ENCODE data around the gene GPR173.

The GPR173 gene

DNA sequence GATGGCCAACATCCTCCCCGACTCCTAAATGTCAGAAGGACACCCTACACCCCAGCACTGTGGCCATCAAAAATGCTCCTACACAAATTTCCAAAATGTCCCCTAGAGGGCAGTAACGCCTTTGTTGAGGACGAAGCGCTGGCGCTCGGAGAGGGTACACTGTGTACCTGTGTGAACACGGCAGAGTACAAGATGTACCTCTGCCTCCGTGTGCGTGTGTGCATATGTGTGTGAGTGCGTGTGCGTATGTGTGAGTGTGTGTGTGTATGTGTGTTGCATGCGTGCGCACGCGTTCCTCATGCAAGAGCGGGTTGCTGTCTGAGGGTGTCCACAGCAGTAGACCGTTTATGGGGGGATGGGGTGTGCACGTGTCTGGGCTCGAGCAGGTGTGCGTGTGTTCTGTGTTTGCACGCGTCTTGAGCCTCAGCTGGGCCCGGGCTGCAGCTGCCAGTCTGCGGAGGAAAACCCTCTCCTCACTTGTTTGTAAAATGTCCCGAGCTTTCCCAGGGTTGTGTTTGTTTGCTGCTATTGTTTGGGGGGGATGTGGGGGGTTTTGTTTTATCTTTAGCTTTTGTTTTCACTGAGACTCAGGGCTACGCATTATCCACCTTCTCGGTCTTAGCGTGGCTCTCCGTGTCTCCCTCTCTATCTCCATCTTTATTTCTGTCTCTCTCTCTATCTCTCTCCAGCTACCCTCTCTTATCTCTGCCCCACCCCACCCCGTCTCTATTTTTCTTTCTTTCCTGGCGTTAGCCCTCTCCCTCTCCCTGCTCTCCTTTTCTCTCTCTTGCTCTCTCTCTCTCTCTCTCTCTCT, 23.2 kb downstream of the GPR173 start:
- peak; percentile 70 for DNase-seq

GRCh38 chrX:53072418-53073114, 24.0 kb downstream of the GPR173 start:
- DNase-seq = no peak

DNA sequence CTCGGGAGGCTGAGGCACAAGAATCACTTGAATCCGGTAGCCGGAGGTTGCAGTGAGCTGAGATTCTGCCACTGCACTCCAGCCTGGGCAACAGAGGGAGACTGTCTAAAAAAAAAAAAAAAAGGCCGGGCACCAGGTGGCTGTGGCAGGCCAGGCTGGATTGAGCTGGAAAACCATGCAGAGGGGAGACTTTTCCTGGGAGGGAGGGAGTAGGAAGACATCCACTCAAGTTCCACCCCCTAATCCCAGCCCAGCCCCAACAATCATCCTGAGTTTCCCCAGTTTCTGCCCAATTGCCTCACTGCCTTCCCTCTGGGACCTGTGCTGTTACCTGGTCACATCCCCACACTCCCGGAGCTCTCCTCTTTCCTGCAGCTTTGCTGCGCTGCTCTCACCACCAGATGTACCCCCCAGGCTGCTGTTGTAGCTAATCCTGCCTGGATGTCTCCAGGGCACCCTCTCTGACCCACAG, 24.6 kb downstream of the GPR173 start:
- no peak for DNase-seq

DNA sequence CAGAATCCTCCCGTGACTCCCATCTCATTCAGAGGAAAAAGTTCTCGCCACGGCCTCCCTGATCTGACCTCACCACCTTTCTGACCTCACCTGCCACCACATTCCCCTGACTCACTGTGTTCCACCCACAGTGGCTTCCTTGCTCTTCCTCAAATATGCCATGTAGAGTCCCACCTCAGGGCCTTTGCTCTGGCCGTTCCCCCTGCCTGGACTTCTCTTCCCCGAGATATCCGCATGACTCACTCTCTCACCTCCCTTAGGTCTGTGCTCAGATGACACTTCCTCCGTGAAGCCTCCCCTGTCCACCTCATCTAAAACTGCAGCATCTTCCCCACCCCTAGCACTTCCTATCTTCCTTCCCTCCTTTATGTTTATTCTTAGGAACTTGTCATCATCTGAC, 26.4 kb downstream of the GPR173 start:
- no peak for DNase-seq

GRCh38 chrX:53076671-53077070, 28.1 kb downstream of the GPR173 start:
- DNase-seq = no peak

GRCh38 chrX:53077207-53078197, 28.9 kb downstream of the GPR173 start:
- DNase-seq = no peak

DNA sequence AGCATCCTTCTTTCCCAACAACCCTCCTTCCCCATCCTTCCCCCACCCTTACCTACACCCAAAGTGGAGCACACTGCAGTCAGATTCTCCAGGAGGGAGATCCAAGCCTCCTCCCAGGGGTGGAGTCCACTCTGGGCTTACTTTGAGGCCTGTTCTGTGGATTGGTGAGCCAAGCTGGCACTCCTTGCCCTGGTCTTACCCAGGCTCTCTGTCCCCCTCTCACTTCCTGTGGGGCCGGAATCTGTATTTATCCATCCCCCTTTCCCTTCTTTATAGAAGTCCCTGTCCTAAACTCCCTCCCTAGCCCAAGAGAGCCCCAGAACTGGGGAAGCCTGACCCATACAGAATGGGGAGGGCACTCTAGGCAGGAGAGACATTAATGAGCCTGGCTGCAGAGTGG, 30.4 kb downstream of the GPR173 start:
- DNase-seq = no peak

GRCh38 chrX:53080628-53081580, 32.3 kb downstream of the GPR173 start:
- DNase-seq = no peak

- DNase-seq = peak; percentile 93
These were observed 33.6 kb downstream of the GPR173 start, which contains the start of gene TSPYL2 for GRCh38 chrX:53081925-53082772. Gene TSPYL2 (plus strand): TSS chrX:53082367. CDS start chrX:53082499, 132 bp downstream.

DNA sequence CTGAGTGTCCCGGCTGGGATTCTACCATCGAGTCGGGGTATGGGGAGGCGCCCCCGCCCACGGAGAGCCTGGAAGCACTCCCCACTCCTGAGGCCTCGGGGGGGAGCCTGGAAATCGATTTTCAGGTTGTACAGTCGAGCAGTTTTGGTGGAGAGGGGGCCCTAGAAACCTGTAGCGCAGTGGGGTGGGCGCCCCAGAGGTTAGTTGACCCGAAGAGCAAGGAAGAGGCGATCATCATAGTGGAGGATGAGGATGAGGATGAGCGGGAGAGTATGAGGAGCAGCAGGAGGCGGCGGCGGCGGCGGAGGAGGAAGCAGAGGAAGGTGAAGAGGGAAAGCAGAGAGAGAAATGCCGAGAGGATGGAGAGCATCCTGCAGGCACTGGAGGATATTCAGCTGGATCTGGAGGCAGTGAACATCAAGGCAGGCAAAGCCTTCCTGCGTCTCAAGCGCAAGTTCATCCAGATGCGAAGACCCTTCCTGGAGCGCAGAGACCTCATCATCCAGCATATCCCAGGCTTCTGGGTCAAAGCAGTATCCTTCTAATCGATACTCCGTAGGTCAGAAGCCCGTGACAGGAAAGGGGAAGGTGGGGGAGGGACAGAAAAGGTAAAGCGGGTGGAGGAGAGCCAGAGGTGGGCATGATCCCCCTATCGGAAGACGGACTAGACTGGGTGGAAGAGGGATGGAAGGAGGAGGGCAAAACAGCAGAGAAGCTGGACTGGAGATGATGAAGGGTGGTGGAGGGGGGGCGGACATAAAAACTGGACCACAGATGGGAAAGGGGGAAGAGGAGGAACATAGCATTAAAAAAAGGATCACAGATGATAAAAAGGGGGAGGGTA, 34.4 kb downstream of the GPR173 start:
- no peak for DNase-seq

GRCh38 chrX:53084043-53084570, 35.5 kb downstream of the GPR173 start:
- DNase-seq = no peak

GRCh38 chrX:53084863-53085262, 36.3 kb downstream of the GPR173 start:
- no peak for DNase-seq

DNA sequence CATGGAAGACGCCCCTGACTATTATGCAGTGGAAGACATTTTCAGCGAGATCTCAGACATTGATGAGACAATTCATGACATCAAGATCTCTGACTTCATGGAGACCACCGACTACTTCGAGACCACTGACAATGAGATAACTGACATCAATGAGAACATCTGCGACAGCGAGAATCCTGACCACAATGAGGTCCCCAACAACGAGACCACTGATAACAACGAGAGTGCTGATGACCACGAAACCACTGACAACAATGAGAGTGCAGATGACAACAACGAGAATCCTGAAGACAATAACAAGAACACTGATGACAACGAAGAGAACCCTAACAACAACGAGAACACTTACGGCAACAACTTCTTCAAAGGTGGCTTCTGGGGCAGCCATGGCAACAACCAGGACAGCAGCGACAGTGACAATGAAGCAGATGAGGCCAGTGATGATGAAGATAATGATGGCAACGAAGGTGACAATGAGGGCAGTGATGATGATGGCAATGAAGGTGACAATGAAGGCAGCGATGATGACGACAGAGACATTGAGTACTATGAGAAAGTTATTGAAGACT, 37.2 kb downstream of the GPR173 start:
- no peak for DNase-seq

GRCh38 chrX:53086464-53086863, 37.9 kb downstream of the GPR173 start:
- DNase-seq = no peak

DNA sequence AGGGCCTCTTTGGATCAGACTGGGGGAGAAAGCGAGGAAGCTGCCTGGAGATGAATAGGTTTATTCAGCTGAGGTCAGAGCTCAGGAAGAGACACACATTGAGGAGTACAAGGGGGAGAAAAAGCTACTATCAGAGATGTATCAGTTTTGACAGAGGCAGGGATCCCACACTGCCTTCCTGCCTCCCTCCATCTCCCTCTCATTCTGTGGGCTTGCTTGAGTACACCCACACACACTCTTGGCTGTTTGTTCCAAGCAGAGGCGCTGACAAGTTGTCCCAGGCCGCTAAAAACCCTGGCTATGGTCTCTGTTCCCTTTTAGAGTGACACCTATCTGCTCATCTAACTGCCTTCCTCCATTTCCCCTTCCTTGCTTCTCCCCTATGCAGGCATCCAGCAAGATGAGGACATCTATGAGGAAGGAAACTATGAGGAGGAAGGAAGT, 38.8 kb downstream of the GPR173 start:
- DNase-seq = no peak

GRCh38 chrX:53088136-53088974, 39.8 kb downstream of the GPR173 start:
- peak; percentile 81 for DNase-seq

DNA sequence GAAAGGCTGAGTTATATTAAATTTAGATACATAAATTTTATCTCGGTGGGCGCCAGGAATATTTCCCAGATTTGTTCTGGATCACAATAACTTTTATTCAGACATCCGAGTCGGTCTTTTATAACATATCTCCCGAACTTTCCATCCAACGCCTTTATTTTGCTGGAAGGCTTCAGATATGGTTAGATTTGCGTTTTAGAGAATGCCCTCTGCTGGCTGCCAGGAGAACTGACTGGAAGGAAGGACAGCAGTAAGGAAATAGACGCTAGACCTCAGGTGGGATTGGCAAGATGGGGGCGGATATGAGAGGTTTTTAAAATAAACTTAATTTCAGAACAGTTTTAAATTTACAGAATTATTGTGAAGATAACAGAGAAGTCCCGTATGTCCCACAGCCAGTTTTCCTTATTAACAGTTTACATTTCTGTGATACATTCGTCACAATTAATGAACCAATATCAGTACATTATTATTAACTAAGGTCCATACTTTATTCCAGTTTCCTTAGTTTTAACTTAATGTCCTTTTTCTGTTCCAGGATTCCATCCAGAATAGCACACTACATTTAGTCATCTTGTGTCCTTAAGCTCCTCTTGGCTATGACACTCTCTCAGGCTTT, 40.7 kb downstream of the GPR173 start:
- DNase-seq = peak; percentile 40

- DNase-seq = no peak
These were observed 41.3 kb downstream of the GPR173 start for GRCh38 chrX:53089925-53090324.
